Glutamatergic neuron (in vitro differentiated cells): Measurements from ENCODE around the gene NRIP1. TPM values are rescaled to one million over a fixed set of nuclear protein-coding genes. Genes with fewer than 3 reads are reported as not detected.

Experiments used
- DNase-seq: peaks from one replicate; pipeline ENCODE4 v3.0.0; 2022
- H3K27ac Mint-ChIP-seq: one replicate; pipeline ENCODE4 v1.8.0; 2020; ENCODE audit warnings: mild to moderate bottlenecking, mixed read lengths, inconsistent platforms; ENCODE audit not compliant: unreplicated experiment
- H3K27me3 Mint-ChIP-seq: one replicate; pipeline ENCODE4 v1.8.0; 2020; ENCODE audit warnings: mild to moderate bottlenecking, moderate library complexity, mixed read lengths, inconsistent platforms; ENCODE audit not compliant: unreplicated experiment
- H3K36me3 Mint-ChIP-seq: one replicate; pipeline ENCODE4 v1.8.0; 2020; ENCODE audit warnings: mild to moderate bottlenecking, mixed read lengths, inconsistent platforms; ENCODE audit not compliant: unreplicated experiment
- H3K4me1 Mint-ChIP-seq: one replicate; pipeline ENCODE4 v1.8.0; 2020; ENCODE audit warnings: mild to moderate bottlenecking, low read depth, mixed read lengths, inconsistent platforms; ENCODE audit not compliant: unreplicated experiment
- H3K4me3 Mint-ChIP-seq: one replicate; pipeline ENCODE4 v1.8.0; 2020; ENCODE audit warnings: mild to moderate bottlenecking, mixed read lengths, inconsistent platforms; ENCODE audit not compliant: unreplicated experiment
- H3K9me3 Mint-ChIP-seq: one replicate; pipeline ENCODE4 v1.8.0; 2020; ENCODE audit warnings: mild to moderate bottlenecking, moderate library complexity, mixed read lengths, inconsistent platforms; ENCODE audit not compliant: unreplicated experiment
- CTCF ChIP-seq: fragments of 200-600 bp; sonication (generic); IDR thresholded peaks from one replicate; pipeline ENCODE4 v1.5.0; 2021; ENCODE audit not compliant: partially characterized antibody, unreplicated experiment
- total RNA-seq: library from RNA; stranded (reverse); fragmentation: NEBNext Ultra II Directional; extraction: Animal tissue kit (Norgen Biotek cat#: 25700); gene quantifications from one replicate; pipeline ENCODE4 v1.2.1, GENCODE V29; 2021; ENCODE audit not compliant: unreplicated experiment

Gene NRIP1
- total RNA-seq, 1 donor from 2014 or later = 51.5 TPM

DNA sequence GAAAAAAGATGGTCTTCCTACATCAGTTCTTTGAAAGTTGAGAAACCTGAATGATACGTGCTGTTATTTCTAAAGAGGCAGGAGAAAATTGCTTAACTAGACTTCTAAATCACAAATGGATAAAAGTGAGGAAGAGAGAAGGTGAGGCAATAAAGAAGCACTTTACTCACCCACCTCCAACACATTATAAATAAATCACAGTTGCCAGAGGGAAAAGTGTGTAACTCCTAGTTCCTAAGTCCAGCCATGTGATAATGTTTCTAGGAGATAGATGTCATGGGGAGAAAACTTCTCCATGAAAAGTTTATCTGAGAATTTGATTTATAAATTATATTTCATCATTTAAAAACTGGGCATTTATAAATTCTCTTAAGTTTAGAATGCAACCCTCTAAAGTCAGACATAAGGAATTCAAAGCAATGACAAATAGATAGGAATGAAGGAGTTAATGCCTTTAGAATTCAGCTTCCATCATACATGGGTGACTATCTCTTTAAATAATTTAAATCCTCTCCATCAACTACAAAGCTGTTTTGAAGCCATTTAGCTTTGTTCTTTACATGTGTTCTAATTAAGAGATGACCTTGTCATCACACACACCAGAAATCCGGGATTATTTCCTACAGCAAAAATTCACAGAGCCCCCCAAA is 60.0 kb downstream of the NRIP1 start:
- Mint-ChIP-seq H3K9me3 (peaks cover 11% of the 10 kb centered on the region), H3K4me3 (peak overlapping the region; percentile 14), H3K36me3 (peaks cover 6% of the 10 kb centered on the region), H3K27ac (no peak overlapping the region), H3K27me3 (peaks cover 9% of the 10 kb centered on the region), H3K4me1 (peaks cover 47% of the 10 kb centered on the region)
- DNase-seq = no peak
- TF ChIP-seq CTCF = no peak

GRCh38 chr21:15003463-15004135 is 61.2 kb downstream of the NRIP1 start:
- Mint-ChIP-seq H3K27me3 (peaks cover 9% of the 10 kb centered on the region), H3K27ac (peak overlapping the region; percentile 85), H3K4me3 (peak overlapping the region; percentile 9), H3K9me3 (peaks cover 11% of the 10 kb centered on the region), H3K4me1 (peaks cover 47% of the 10 kb centered on the region), H3K36me3 (peaks cover 6% of the 10 kb centered on the region)
- DNase-seq = peak; percentile 65
- no peak for TF ChIP-seq CTCF

DNA sequence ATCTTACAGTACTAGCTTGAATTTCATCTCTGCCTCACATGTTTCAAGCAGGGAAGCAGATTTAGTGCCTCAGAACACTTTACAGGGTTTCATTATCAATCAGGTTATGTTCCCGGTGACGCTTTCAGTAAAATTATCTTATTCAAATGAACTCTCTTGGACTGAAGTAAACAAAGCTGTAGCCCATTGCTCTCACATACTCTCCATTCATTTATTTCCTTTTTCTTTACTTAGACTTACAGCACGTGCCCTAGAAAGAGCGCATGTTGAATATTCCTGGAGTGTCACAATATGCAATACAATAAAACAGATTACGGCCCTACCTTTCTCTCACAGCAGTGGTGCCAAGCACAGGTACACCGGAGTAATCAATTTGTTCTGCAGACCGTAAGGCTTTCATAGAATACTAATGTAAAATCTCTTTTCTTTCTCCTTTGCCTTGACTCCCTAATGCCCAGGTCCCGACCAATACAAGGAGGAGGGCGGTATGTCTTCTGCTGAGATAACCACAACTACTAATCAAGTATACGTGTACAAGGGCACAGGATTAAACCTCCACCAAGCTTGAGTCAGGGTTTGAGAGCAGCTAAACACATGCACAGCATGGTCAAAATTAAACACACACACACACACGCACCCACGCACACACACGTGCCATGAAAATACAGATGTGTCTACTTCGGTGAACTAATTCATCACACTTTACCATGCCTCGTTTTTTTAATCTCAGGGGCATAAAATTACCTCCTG is 62.8 kb downstream of the NRIP1 start:
- Mint-ChIP-seq H3K27ac (no peak overlapping the region), H3K9me3 (peaks cover 11% of the 10 kb centered on the region), H3K4me1 (peaks cover 46% of the 10 kb centered on the region), H3K27me3 (peaks cover 4% of the 10 kb centered on the region), H3K36me3 (no peaks in the 10 kb centered on the region), H3K4me3 (no peak overlapping the region)
- TF ChIP-seq CTCF = no peak
- no peak for DNase-seq

GRCh38 chr21:15001113-15001512 is 63.7 kb downstream of the NRIP1 start:
- Mint-ChIP-seq H3K27me3 (peaks cover 4% of the 10 kb centered on the region), H3K27ac (no peak overlapping the region), H3K9me3 (peaks cover 9% of the 10 kb centered on the region), H3K4me1 (peaks cover 40% of the 10 kb centered on the region), H3K4me3 (no peak overlapping the region), H3K36me3 (no peaks in the 10 kb centered on the region)
- TF ChIP-seq CTCF = no peak
- DNase-seq = no peak
